Activated effector memory CD4-positive, alpha-beta T cell treated with Interleukin-2 at 50 U/mL for 16 hours (primary cell): Measurements from ENCODE around the gene CHAT.
A peak's percentile ranks its signal among the peaks of the same experiment; 100 is the strongest.

Experiments used
- DNase-seq: peaks from one replicate; pipeline ENCODE4 v3.0.0-alpha.2; 2020

The CHAT gene

GRCh38 chr10:49597426-49598163, 16.2 kb upstream of the CHAT start:
- DNase-seq: no peak

DNA sequence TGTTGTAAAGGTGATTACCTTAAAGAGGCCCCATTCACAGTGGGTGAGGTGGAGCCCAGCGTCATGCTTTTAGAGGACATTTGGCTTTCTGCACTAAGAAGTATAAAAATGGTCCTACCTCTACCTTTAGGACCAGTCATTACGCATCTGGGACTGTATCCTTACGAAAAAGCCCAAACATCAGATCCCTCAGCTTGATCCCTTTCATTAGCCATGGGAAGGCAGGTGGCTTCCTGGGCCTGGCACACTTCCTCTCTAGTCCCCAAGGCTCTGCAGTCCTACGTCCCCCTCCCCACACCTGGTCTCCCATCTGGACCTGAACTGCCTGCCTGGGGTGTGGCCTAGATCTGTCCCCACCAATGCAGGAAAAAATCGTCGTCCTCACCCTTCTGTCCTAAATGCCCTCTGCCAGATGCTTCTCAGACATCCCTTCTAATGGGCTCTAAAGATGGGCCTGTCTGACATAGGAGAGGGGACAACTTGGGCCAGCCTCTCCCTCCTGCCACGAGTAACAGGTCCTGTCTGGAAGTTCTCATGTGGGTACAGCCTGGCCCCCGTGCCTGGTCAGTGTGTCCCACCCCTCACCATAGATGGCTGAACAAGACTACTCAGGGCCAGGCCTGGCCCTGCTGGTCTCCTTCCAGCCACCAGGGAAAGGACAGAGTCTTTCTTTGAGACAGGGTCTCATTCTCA, 15.5 kb upstream of the CHAT start:
- DNase-seq: no peak

DNA sequence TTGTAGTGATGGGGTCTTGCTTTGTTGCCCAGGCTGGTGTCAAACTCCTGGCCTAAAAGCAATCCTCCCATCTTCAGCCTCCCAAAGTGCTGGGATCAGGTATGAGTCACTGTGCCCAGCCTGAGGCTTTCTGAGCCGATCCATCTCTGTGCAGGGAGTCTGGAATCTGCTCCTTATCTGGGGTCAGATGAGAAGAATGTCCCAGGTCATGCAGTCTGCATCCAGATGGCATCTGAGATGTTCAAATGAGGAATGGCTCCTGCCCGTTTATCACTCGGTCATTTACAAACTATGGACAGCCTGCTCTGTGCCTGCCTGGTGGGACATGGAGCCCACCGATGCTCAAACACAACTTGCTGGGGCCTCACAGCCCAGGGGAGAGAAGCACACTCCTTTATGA, 14.9 kb upstream of the CHAT start:
- no peak for DNase-seq

DNA sequence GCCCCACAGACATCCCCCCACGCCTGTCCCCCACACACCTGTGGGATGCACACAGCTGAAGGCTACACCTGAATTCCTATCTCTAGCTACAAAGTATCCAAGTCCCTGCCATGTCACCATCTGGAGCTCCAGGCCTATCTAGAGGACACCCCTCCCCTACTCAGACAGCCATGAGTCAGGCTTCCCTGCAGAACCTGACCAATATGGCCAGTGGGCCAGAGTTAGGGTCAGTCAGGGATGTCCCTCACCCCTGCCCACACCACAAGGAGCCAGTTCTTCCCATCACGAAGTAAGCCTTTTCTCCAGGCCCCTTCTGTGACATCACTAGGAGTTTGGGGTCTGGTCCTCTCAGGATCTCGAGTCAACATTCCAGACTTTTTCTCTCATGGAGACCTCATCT, 14.3 kb upstream of the CHAT start:
- DNase-seq: no peak

- DNase-seq: no peak
Observed at GRCh38 chr10:49600046-49600445, 13.8 kb upstream of the CHAT start.

DNA sequence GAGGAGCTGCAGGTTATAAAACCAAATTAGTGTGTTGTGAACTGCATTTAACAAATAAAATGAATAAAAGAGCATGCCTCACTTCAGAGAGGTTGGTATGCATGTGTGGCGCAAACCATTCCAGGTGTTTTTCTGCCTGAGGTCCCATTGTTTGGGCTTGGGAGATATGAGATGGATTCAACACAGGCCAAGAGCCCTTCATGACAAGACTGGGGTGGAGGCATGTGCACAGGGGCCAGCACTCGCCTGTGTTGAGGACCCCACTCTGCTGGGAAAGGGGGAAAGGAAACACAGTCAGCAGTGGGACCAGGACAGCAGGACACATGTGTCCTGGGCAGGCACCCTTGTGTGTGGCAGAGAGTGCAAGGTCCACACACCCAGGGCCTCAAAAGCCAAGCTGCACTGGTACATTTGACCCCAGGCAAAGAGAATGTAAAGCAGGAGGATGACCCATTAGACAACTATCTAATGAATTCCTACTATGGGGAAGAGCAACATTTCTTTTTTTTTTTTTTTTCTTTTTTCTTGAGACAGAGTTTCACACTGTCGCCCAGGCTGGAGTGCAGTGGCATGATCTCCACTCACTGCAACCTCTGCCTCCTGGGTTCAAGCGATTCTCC, 12.9 kb upstream of the CHAT start:
- no peak for DNase-seq

DNA sequence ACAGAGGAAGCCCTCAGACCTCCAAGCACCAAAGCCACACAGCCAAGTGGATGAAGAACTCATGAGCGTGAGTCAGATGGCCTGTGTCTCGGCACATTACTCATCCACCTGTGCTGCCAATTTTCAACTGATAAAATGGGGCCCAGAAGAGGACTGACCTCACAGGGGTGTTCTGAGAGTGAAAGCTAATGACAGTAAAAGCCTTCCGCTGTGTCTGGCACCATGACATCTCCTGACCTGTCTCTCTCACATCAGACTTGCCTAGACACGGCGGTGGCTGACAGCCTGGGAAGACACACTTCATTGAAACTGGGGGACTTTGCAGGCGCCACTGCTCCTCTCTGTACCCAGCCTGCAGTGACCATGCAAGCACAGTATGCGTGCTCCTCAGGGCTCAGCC, 12.0 kb upstream of the CHAT start:
- no peak for DNase-seq

DNA sequence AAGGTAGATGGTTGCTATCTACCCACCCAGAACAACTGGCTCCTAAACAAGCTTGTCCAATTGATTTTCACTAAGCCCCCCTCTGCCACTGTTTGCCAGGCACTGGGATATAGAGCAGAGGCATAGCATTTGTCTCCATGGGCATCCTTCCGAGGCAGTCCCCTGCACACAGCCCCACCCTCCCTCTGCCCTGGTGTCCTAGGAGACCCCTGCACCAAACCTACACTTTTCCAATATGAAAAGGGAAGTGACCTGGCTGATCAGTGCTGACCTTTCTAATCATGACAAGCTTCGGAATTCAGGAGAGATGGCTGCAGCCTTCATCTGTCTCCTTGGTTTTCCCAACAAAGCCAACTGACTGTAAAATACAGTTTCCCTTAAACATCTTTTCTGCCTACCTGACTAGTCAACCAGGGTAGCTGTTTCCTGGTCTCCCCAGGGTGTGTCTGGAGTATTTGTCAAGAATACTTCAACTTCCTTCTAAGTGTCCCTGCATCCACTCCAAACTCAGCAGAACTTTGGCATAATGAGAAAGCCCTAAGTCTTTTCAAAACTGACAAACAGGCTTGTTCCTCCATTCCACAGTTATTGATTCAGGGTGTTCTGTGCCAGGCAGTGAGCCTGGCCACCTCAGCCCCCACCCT, 11.3 kb upstream of the CHAT start:
- no peak for DNase-seq

DNA sequence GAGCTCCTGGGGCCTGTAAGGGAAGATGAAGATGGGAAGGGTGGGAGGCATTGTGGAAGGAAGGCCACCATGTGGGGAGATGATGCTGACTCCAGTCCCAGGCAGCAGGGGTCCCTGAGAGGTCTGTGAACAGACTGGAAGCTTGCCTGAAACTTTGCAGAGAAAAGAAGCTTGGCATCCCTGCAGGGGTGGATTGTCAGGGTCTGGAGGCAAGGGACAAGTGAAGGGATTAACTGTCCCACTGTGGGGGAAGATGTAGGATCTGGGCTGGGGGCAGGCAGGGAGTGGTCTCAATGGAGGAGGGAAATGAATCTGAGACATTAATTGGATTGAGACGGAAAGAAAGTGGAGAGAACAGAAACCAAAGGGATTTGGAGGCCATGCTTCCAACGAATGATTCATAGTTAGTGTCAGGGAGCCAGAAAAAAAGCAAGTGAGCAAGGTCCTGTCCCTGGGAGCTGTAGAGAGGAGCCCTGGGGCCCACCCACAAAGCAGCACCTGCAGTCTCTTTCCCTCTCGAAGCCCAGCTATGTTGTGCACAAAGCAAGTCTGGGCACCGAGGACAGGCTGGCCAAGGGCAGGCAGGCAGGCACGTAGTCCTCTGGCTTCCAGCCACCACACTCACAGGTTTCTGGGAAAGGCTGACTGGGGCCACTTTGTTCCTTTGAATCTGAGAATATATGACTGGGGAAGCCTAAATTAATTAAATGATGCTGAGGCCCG, 8.5 kb upstream of the CHAT start:
- DNase-seq: no peak

GRCh38 chr10:49605939-49606509, 7.8 kb upstream of the CHAT start:
- DNase-seq: no peak

DNA sequence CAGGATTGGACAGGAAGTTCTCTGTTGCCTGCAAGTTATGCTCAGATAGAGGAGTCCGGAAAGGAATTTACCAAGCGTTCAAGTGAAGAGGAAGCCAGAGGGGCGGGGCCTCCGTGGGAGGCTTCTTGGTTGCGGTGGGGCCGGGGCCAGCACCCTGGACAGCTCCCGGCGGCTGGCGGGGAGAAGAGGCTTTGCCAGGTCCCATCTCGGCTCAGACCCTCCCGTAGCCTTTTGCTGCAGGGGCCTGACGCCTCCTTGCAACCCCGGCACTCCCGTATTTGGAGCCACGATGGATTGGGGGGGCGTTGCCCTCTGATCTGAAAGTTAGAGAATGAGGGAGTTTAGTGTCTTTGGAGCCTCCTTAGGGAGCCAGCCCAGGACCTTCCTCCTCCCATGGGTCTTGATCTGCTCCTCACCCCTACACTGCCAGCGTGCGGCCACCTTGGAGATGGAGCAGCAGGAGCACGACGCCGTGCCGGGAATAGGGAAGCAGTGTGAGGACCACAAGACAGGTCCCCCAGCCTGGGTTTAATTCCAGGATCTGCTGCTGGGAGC, 6.8 kb upstream of the CHAT start:
- DNase-seq: peak; percentile 46

GRCh38 chr10:49608166-49609005, 5.5 kb upstream of the CHAT start:
- DNase-seq: no peak

DNA sequence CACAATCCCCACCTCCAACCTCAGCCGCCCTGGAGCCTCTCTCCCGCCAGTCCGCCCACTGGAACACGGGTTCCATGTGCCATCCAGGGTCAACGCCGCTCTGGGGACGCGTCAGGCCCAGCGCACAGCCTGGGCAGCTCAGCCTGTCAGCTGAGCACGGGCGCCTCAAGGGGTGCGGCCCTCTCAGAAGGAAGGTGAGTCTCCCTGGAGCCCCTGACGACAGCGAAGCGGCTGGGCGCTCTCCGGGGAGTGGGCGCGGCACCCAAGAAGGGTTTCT, 4.9 kb upstream of the CHAT start:
- no peak for DNase-seq

DNA sequence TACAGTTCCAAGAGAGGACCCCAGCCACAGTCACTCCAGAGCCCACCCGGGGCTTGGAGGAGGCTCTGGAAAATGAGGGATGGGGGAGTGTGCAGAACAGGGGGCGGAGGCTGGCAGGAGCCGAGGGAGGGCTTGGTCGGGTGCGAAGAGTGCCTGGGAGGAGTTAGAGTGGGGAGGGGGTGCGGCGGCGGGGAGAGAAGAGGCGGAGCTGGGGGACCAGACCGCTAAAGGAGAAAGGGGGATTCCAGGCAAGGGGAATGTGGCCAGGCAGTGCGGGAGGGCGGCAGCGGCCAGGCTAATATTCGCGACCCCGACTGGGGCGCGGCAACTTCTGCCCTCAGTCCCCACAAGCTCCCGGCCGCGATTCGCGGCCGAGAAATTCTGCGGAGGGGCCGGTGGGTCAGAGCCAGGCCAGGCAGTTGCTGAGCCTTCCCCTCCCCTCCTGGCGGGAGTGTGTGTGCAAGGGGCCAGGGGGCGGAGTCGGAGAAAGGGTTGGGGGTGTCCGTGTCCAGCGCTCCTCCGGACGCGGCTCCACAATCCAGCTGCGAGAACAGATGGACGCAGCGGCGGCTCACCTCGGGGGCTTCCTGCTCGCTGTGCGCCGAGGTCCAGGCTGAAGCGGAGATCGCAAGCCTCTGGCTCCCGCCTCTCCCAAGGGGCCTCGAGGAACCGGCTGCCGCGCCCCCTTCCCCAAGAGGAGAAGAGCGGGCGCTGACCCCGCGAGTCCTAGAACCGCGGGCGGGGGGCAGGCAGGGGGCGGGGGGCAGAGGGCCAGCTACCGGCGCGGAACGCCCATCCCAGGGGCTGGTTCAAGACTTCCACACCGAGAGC, 4.3 kb upstream of the CHAT start:
- no peak for DNase-seq

DNA sequence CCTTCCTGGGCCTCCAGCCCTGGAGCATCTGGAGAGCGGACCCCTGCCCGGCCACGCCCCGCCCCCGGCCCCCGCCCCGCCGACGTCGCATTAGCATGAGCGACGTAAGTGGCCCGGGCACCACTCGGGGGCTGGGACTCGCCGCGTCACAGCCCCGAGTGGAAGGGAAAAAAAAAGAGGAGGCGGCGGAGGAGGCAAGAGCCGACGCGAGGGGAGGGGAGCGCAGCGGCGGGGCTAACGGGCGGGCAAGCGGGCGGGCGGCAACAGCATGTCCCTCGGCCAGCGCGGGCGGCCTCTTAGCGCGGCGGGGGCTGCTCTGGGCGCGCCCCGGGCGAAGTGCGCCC, 3.8 kb upstream of the CHAT start, which contains the start of gene SLC18A3:
Gene SLC18A3 (plus strand): TSS at position 197 of the 344 bp plus-strand sequence. CDS start 431 bp downstream, outside the sequence.
- no peak for DNase-seq

- DNase-seq: no peak
Observed at GRCh38 chr10:49610458-49611165, 3.2 kb upstream of the CHAT start.

- DNase-seq: no peak
Observed at GRCh38 chr10:49611166-49611815, 2.5 kb upstream of the CHAT start.

DNA sequence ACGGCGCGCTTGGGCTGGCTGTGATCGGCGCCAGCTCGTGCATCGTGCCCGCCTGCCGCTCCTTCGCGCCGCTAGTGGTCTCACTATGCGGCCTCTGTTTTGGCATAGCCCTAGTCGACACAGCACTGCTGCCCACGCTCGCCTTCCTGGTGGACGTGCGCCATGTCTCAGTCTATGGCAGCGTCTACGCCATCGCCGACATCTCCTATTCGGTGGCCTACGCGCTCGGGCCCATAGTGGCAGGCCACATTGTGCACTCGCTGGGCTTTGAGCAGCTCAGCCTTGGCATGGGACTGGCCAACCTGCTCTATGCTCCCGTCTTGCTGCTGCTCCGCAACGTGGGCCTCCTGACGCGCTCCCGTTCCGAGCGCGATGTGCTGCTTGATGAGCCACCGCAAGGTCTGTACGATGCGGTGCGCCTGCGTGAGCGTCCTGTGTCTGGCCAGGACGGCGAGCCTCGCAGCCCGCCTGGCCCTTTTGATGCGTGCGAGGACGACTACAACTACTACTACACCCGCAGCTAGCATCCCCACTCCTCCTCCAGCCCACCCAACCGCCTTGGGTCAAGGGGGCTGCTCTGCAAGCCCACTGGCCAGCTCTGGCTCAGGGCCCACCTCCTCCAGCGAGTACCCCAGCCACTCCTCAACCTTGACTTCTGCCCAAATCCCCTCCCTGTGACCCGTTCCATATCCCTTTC, 1.9 kb upstream of the CHAT start:
- DNase-seq: no peak
